Measurements from ENCODE around the gene ANXA5. TPM values are rescaled to one million over a fixed set of nuclear protein-coding genes. Genes with fewer than 3 reads are reported as not detected.

The ANXA5 gene
- total and polyA plus RNA-seq, 2 of the 4 experiments (the other 2 are of a cell fraction) = 780 to 1,448 TPM

GRCh38 chr4:121648516-121648915 lies 48.3 kb downstream of the ANXA5 start:
- ATAC-seq (ENCODE audit: low read depth) = peak; percentile 49; the same call in 1 of the 2 replicates
- Histone ChIP-seq H3K14ac (replicated peaks; ENCODE audit: low read depth, low read length) (no peak overlapping the region), H4K5ac (ENCODE audit: low read depth, low read length) (no peak overlapping the region), H3K4ac (ENCODE audit: low read depth, low read length) (no peak overlapping the region), H3K79me1 (ENCODE audit: low read depth in 1 of 2, low read length in 2 of 2) (no peaks in the 10 kb centered on the region), H2BK20ac (ENCODE audit: low read depth, low read length) (no peak overlapping the region), H2AK5ac (ENCODE audit: low read depth, low read length) (no peak overlapping the region), H2AFZ (replicated peaks; ENCODE audit: low read length, poor library complexity) (no peak overlapping the region), H4K91ac (ENCODE audit: insufficient read depth, low read depth, low read length) (no peak overlapping the region), H3K27me3 (ENCODE audit: control insufficient read depth, insufficient read depth, low read length) (no peaks in the 10 kb centered on the region), H3K9me1 (ENCODE audit: insufficient read depth, low read length) (no peaks in the 10 kb centered on the region), H3K27ac (ENCODE audit: insufficient read depth, low read length) (no peak overlapping the region), H3K4me1 (ENCODE audit: control insufficient read depth, insufficient read depth, low read length) (no peaks in the 10 kb centered on the region), H2BK15ac (ENCODE audit: low read depth, low read length) (no peak overlapping the region), H2AK9ac (replicated peaks; ENCODE audit: low read depth, low read length, poor library complexity) (no peak overlapping the region), H3K9ac (ENCODE audit: low read depth, low read length) (no peak overlapping the region), H4K8ac (ENCODE audit: low read depth in 2 of 2, low read length in 2 of 2) (no peak overlapping the region), H2BK120ac (ENCODE audit: low read depth, low read length) (no peak overlapping the region), H3K9me3 (ENCODE audit: control insufficient read depth, insufficient read depth, low read length) (no peaks in the 10 kb centered on the region), H3K36me3 (ENCODE audit: control insufficient read depth, insufficient read depth, low read length) (no peaks in the 10 kb centered on the region), H3K4me2 (ENCODE audit: low read depth, low read length) (no peak overlapping the region), H3K23ac (ENCODE audit: low read depth, low read length) (no peak overlapping the region), H4K20me1 (ENCODE audit: insufficient read depth, low read length) (no peaks in the 10 kb centered on the region), H3K4me3 (ENCODE audit: insufficient read depth, low read depth, low read length) (no peak overlapping the region), H3K56ac (ENCODE audit: extremely low read depth, insufficient read depth, low read length) (no peak overlapping the region), H3K18ac (ENCODE audit: low read depth, low read length) (no peak overlapping the region), H2BK5ac (ENCODE audit: low read depth, low read length, poor library complexity, severe bottlenecking) (no peak overlapping the region)
- DNase-seq = no peak
- no peak for TF ChIP-seq RCOR1 (IDR thresholded peaks at IDR 0.05; ENCODE audit: insufficient replicate concordance, low read length)
- TF ChIP-seq NFE2L2 (IDR thresholded peaks at IDR 0.05; ENCODE audit: low read depth, low read length) = no peak
- no peak for TF ChIP-seq USF2 (IDR thresholded peaks at IDR 0.05; ENCODE audit: low read depth, low read length)
- TF ChIP-seq POLR2A (IDR thresholded peaks at IDR 0.05; ENCODE audit: low read depth, low read length) = no peak
- no peak for TF ChIP-seq BHLHE40 (IDR thresholded peaks at IDR 0.05; ENCODE audit: low read depth, low read length)
- no peak for TF ChIP-seq CEBPB (IDR thresholded peaks at IDR 0.05; ENCODE audit: low read depth, low read length)
- TF ChIP-seq MAZ (IDR thresholded peaks at IDR 0.05; ENCODE audit: borderline replicate concordance, low read depth, low read length) = no peak
- TF ChIP-seq MXI1 (IDR thresholded peaks at IDR 0.05; ENCODE audit: borderline replicate concordance, low read depth, low read length) = no peak
- TF ChIP-seq RFX5 (IDR thresholded peaks at IDR 0.05; ENCODE audit: low read depth, low read length) = no peak
- no peak for TF ChIP-seq SMC3 (IDR thresholded peaks at IDR 0.05; ENCODE audit: low read depth, low read length)
- no peak for TF ChIP-seq RAD21 (IDR thresholded peaks at IDR 0.05; ENCODE audit: low read length)
- no peak for TF ChIP-seq MAFK (IDR thresholded peaks at IDR 0.05; ENCODE audit: low read depth, low read length)
- no peak for TF ChIP-seq CTCF (conservative IDR thresholded peaks at IDR 0.05; ENCODE audit: low read depth, low read length)
- no peak for TF ChIP-seq ELK1 (IDR thresholded peaks at IDR 0.05; ENCODE audit: borderline replicate concordance, low read depth, low read length)
- TF ChIP-seq FOS (IDR thresholded peaks at IDR 0.05; ENCODE audit: low read depth, low read length) = no peak
- TF ChIP-seq CHD1 (IDR thresholded peaks at IDR 0.05; ENCODE audit: low read depth, low read length) = no peak
- WGBS, 2 experiments (ENCODE audit: extremely low coverage in 2 of 2, insufficient read length in 1 of 2) = no CpG with 5 or more reads among the region's 3 CpGs
- CTCF ChIA-PET = interaction anchor here (0.6 kb wide), 1 partner anchor 1769 kb away, joined by 3 read pairs; no protein-coding TSS in a partner anchor
- intact Hi-C loops (cut with micrococcal nuclease) (no loop called here), in situ Hi-C loops (cut with MboI; ENCODE audit: low sequenced_read_pairs) (no loop called here), dilution Hi-C loops (cut with HindIII; ENCODE audit: low sequenced_read_pairs, unreplicated experiment) (no loop called here)
- BruUV-seq (replicated peaks) = no TSS peak
- POLR2A ChIA-PET (ENCODE audit: unreplicated experiment) = no interaction called here
